Epidermal melanocyte (primary cell): ENCODE results near the gene TBC1D2B.

Source experiments
- DNase-seq: peaks from one replicate; pipeline ENCODE4 v3.0.0; 2011; ENCODE audit warnings: low spot score; ENCODE audit not compliant: insufficient read length

The TBC1D2B gene

GRCh38 chr15:78034495-78035191, 42.9 kb downstream of the TBC1D2B start:
- no peak for DNase-seq

- DNase-seq = no peak
Measured at GRCh38 chr15:78033864-78034263, 43.6 kb downstream of the TBC1D2B start.

- no peak for DNase-seq
Measured at GRCh38 chr15:78032671-78033070, 44.8 kb downstream of the TBC1D2B start.

GRCh38 chr15:78024883-78025282, 52.6 kb downstream of the TBC1D2B start:
- no peak for DNase-seq

GRCh38 chr15:78024519-78024870, 53.0 kb downstream of the TBC1D2B start:
- no peak for DNase-seq

- no peak for DNase-seq
Measured at GRCh38 chr15:78023865-78024518, 53.5 kb downstream of the TBC1D2B start.

- no peak for DNase-seq
Measured at GRCh38 chr15:78023081-78023665, 54.3 kb downstream of the TBC1D2B start.

- DNase-seq = no peak
Measured at GRCh38 chr15:78021761-78022160, 55.8 kb downstream of the TBC1D2B start.

- DNase-seq = no peak
Measured at GRCh38 chr15:78020007-78020406, 57.5 kb downstream of the TBC1D2B start.

- no peak for DNase-seq
Measured at GRCh38 chr15:78018946-78019644, 58.4 kb downstream of the TBC1D2B start.

GRCh38 chr15:78018445-78018844, 59.1 kb downstream of the TBC1D2B start:
- DNase-seq = no peak

- no peak for DNase-seq
Measured at GRCh38 chr15:78016860-78017259, 60.7 kb downstream of the TBC1D2B start.

GRCh38 chr15:78012643-78013077, 64.9 kb downstream of the TBC1D2B start:
- DNase-seq = no peak

GRCh38 chr15:78010067-78010466, 67.4 kb downstream of the TBC1D2B start:
- no peak for DNase-seq

GRCh38 chr15:78007964-78008886, 69.3 kb downstream of the TBC1D2B start:
- DNase-seq = no peak

- DNase-seq = no peak
Measured at GRCh38 chr15:78007211-78007931, 70.1 kb downstream of the TBC1D2B start.

GRCh38 chr15:78006567-78007205, 70.8 kb downstream of the TBC1D2B start:
- DNase-seq = no peak

- DNase-seq = peak; percentile 40
Measured at GRCh38 chr15:78004919-78005634, 72.4 kb downstream of the TBC1D2B start.

- no peak for DNase-seq
Measured at GRCh38 chr15:78004222-78004727, 73.2 kb downstream of the TBC1D2B start.
